Measurements from ENCODE around the gene COL28A1.

- no peak for TF ChIP-seq CTCF (IDR thresholded peaks at IDR 0.05)
- no peak for TF ChIP-seq EZH2 (IDR thresholded peaks at IDR 0.05)
Measured at GRCh38 chr7:7554021-7554432, 18.4 kb upstream of the COL28A1 start.

Measured in neural progenitor cell (in vitro differentiated cells).